ENCODE measurements around the gene RNF212. TPM values are rescaled to one million over a fixed set of nuclear protein-coding genes. Genes with fewer than 3 reads are reported as not detected.
A peak's percentile ranks its signal among the peaks of the same experiment; 100 is the strongest.

Gene RNF212
- total and polyA plus RNA-seq, 2 experiments from 2014 or later, result 17.0 to 20.6 TPM

DNA sequence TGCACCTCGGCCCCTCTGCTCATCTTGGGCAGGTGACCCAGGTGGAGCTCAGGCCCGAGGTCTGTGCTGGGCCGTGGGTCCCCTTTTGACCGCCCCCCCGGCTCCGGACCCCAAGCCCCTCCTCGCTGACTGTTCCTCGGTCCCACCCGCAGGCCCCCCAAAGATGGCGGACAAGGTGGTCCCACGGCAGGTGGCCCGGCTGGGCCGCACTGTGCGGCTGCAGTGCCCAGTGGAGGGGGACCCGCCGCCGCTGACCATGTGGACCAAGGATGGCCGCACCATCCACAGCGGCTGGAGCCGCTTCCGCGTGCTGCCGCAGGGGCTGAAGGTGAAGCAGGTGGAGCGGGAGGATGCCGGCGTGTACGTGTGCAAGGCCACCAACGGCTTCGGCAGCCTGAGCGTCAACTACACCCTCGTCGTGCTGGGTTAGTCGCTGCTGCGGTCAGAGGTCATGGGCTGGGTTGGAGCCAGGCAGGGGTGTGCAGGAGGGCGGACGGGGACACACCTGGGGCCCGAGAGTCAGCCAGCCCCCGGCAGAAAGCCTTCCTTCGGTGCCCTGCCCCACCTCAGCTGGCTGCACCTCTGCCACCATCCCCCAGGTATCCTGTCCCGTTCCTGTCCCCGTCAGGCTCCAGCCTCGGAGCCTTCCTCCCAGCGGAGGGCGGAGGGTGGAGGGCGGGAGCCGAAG is 91.2 kb downstream of the RNF212 start:
- Histone ChIP-seq H2AFZ (no peak overlapping the region), H3K9me2 (ENCODE audit: insufficient read depth) (no peaks in the 10 kb centered on the region), H3F3A (replicated peaks; ENCODE audit: low read depth) (no peaks in the 10 kb centered on the region), H3K4me2 (no peak overlapping the region), H4K20me1 (replicated peaks; ENCODE audit: insufficient read depth) (no peaks in the 10 kb centered on the region; the same call in 1 of the 2 replicates), H3K4me1 (ENCODE audit: insufficient read depth) (no peaks in the 10 kb centered on the region), H3K79me2 (replicated peaks; ENCODE audit: insufficient read depth) (no peaks in the 10 kb centered on the region), H3K27me3 (ENCODE audit: insufficient read depth) (no peaks in the 10 kb centered on the region), H3K4me3 (no peak overlapping the region), H3K36me3 (ENCODE audit: insufficient read depth) (no peaks in the 10 kb centered on the region; the same call in 1 of the 2 replicates), H3K27ac (ENCODE audit: low read depth) (no peak overlapping the region)
- peaks cover 4% of the 10 kb centered on the region; the same call in 2 of the 3 replicates for H3K4me1 Mint-ChIP-seq
- ATAC-seq (peak; percentile 11; the same call in 2 of the 3 replicates), DNase-seq (ENCODE audit: low spot score) (no peak)
- peaks cover 13% of the 10 kb centered on the region for H3K36me3 Mint-ChIP-seq (ENCODE audit: low read depth)
- peaks cover 6% of the 10 kb centered on the region for H3K27me3 Mint-ChIP-seq (ENCODE audit: insufficient read depth, low read depth, poor library complexity)
- TF ChIP-seq CREB1 (CRISPR knock-in tag; IDR thresholded peaks at IDR 0.05; ENCODE audit: low read depth) (no peak), ZNF114 (CRISPR knock-in tag; IDR thresholded peaks at IDR 0.05) (no peak), JUNB (IDR thresholded peaks at IDR 0.05; ENCODE audit: unreplicated experiment) (no peak), EZH2 (IDR thresholded peaks at IDR 0.05; ENCODE audit: low read depth, unreplicated experiment) (no peak), STAT1 (IDR thresholded peaks at IDR 0.05; ENCODE audit: unreplicated experiment) (no peak), EZH2phosphoT487 (IDR thresholded peaks at IDR 0.05; ENCODE audit: unreplicated experiment) (no peak), NANOG (IDR thresholded peaks at IDR 0.05; ENCODE audit: borderline replicate concordance) (no peak), ZNF331 (CRISPR knock-in tag; IDR thresholded peaks at IDR 0.05; ENCODE audit: low read depth) (no peak)
- TF ChIP-seq, protein P1, sequence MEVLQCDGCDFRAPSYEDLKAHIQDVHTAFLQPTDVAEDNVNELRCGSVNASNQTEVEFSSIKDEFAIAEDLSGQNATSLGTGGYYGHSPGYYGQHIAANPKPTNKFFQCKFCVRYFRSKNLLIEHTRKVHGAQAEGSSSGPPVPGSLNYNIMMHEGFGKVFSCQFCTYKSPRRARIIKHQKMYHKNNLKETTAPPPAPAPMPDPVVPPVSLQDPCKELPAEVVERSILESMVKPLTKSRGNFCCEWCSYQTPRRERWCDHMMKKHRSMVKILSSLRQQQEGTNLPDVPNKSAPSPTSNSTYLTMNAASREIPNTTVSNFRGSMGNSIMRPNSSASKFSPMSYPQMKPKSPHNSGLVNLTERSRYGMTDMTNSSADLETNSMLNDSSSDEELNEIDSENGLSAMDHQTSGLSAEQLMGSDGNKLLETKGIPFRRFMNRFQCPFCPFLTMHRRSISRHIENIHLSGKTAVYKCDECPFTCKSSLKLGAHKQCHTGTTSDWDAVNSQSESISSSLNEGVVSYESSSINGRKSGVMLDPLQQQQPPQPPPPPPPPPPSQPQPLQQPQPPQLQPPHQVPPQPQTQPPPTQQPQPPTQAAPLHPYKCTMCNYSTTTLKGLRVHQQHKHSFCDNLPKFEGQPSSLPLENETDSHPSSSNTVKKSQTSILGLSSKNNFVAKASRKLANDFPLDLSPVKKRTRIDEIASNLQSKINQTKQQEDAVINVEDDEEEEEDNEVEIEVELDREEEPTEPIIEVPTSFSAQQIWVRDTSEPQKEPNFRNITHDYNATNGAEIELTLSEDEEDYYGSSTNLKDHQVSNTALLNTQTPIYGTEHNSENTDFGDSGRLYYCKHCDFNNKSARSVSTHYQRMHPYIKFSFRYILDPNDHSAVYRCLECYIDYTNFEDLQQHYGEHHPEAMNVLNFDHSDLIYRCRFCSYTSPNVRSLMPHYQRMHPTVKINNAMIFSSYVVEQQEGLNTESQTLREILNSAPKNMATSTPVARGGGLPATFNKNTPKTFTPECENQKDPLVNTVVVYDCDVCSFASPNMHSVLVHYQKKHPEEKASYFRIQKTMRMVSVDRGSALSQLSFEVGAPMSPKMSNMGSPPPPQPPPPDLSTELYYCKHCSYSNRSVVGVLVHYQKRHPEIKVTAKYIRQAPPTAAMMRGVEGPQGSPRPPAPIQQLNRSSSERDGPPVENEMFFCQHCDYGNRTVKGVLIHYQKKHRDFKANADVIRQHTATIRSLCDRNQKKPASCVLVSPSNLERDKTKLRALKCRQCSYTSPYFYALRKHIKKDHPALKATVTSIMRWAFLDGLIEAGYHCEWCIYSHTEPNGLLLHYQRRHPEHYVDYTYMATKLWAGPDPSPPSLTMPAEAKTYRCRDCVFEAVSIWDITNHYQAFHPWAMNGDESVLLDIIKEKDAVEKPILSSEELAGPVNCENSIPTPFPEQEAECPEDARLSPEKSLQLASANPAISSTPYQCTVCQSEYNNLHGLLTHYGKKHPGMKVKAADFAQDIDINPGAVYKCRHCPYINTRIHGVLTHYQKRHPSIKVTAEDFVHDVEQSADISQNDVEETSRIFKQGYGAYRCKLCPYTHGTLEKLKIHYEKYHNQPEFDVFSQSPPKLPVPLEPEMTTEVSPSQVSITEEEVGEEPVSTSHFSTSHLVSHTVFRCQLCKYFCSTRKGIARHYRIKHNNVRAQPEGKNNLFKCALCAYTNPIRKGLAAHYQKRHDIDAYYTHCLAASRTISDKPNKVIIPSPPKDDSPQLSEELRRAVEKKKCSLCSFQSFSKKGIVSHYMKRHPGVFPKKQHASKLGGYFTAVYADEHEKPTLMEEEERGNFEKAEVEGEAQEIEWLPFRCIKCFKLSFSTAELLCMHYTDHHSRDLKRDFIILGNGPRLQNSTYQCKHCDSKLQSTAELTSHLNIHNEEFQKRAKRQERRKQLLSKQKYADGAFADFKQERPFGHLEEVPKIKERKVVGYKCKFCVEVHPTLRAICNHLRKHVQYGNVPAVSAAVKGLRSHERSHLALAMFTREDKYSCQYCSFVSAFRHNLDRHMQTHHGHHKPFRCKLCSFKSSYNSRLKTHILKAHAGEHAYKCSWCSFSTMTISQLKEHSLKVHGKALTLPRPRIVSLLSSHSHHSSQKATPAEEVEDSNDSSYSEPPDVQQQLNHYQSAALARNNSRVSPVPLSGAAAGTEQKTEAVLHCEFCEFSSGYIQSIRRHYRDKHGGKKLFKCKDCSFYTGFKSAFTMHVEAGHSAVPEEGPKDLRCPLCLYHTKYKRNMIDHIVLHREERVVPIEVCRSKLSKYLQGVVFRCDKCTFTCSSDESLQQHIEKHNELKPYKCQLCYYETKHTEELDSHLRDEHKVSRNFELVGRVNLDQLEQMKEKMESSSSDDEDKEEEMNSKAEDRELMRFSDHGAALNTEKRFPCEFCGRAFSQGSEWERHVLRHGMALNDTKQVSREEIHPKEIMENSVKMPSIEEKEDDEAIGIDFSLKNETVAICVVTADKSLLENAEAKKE (CRISPR knock-in tag; IDR thresholded peaks at IDR 0.05), result no peak
- TF ChIP-seq, protein P2, sequence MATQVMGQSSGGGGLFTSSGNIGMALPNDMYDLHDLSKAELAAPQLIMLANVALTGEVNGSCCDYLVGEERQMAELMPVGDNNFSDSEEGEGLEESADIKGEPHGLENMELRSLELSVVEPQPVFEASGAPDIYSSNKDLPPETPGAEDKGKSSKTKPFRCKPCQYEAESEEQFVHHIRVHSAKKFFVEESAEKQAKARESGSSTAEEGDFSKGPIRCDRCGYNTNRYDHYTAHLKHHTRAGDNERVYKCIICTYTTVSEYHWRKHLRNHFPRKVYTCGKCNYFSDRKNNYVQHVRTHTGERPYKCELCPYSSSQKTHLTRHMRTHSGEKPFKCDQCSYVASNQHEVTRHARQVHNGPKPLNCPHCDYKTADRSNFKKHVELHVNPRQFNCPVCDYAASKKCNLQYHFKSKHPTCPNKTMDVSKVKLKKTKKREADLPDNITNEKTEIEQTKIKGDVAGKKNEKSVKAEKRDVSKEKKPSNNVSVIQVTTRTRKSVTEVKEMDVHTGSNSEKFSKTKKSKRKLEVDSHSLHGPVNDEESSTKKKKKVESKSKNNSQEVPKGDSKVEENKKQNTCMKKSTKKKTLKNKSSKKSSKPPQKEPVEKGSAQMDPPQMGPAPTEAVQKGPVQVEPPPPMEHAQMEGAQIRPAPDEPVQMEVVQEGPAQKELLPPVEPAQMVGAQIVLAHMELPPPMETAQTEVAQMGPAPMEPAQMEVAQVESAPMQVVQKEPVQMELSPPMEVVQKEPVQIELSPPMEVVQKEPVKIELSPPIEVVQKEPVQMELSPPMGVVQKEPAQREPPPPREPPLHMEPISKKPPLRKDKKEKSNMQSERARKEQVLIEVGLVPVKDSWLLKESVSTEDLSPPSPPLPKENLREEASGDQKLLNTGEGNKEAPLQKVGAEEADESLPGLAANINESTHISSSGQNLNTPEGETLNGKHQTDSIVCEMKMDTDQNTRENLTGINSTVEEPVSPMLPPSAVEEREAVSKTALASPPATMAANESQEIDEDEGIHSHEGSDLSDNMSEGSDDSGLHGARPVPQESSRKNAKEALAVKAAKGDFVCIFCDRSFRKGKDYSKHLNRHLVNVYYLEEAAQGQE (IDR thresholded peaks at IDR 0.05; ENCODE audit: unreplicated experiment), result no peak
- TF ChIP-seq, protein P3, sequence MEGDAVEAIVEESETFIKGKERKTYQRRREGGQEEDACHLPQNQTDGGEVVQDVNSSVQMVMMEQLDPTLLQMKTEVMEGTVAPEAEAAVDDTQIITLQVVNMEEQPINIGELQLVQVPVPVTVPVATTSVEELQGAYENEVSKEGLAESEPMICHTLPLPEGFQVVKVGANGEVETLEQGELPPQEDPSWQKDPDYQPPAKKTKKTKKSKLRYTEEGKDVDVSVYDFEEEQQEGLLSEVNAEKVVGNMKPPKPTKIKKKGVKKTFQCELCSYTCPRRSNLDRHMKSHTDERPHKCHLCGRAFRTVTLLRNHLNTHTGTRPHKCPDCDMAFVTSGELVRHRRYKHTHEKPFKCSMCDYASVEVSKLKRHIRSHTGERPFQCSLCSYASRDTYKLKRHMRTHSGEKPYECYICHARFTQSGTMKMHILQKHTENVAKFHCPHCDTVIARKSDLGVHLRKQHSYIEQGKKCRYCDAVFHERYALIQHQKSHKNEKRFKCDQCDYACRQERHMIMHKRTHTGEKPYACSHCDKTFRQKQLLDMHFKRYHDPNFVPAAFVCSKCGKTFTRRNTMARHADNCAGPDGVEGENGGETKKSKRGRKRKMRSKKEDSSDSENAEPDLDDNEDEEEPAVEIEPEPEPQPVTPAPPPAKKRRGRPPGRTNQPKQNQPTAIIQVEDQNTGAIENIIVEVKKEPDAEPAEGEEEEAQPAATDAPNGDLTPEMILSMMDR (conservative IDR thresholded peaks at IDR 0.05; ENCODE audit: low read depth in 2 of 2), result no peak
- no peak overlapping the region for H3K27ac Mint-ChIP-seq
- no peak overlapping the region for H3K4me3 Mint-ChIP-seq
- no peaks in the 10 kb centered on the region; the same call in 2 of the 3 replicates for H3K9me3 Mint-ChIP-seq

All from GM23338 (cell line).